ENCODE results near the gene PPP1R14B. TPM values are rescaled to one million over a fixed set of nuclear protein-coding genes. Genes with fewer than 3 reads are reported as not detected.

PPP1R14B gene
- total and polyA plus RNA-seq, 2 of the 13 experiments (the other 11 are each of a cell fraction or from before 2014, with no cell fraction given), result 110 to 148 TPM

DNA sequence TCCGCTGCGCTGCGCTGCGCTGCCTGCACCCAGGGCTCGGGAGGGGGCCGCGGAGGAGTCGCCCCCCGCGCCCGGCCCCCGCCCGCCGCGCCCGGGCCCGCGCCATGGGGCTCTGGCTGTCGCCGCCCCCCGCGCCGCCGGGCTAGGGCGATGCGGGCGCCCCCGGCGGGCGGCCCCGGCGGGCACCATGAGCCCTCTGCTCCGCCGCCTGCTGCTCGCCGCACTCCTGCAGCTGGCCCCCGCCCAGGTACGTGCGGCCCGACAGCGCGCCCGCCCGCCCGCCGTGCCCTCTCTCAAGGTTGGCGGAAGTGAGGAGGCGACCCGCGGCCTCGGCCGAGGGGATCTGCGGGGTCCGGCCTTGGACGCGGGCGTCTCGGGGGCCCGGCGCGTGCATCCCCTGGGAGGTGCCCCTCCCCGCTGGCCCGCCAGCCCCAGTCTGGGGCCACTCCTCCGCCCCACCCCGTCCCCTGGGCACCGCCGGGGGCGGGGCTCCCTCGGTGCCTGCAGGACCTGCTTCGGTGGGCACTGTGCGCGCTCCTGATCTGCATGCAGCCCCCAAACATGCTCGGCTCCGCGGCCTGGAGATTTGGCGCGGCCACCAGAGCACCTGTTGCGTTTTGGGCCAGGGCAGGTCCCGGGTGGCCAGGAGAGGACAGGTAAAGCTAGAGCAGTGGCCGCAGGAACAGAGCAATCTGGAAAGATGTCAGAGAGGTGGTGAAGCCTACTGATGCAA lies 11.9 kb downstream of the PPP1R14B start (continued):
- TF ChIP-seq, protein P1, sequence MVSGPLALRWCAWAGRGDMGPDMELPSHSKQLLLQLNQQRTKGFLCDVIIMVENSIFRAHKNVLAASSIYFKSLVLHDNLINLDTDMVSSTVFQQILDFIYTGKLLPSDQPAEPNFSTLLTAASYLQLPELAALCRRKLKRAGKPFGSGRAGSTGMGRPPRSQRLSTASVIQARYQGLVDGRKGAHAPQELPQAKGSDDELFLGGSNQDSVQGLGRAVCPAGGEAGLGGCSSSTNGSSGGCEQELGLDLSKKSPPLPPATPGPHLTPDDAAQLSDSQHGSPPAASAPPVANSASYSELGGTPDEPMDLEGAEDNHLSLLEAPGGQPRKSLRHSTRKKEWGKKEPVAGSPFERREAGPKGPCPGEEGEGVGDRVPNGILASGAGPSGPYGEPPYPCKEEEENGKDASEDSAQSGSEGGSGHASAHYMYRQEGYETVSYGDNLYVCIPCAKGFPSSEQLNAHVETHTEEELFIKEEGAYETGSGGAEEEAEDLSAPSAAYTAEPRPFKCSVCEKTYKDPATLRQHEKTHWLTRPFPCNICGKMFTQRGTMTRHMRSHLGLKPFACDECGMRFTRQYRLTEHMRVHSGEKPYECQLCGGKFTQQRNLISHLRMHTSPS (CRISPR knock-in tag; IDR thresholded peaks at IDR 0.05; ENCODE audit: low read depth), result peak; percentile 83
- no peak for TF ChIP-seq ZBTB21 (CRISPR knock-in tag; IDR thresholded peaks at IDR 0.05)
- no peak for TF ChIP-seq TCF7 (IDR thresholded peaks at IDR 0.05; ENCODE audit: low read depth)
- TF ChIP-seq TARDBP (CRISPR knock-in tag; IDR thresholded peaks at IDR 0.05), result no peak; the same call in 1 of the 2 replicates
- TF ChIP-seq, protein P2, sequence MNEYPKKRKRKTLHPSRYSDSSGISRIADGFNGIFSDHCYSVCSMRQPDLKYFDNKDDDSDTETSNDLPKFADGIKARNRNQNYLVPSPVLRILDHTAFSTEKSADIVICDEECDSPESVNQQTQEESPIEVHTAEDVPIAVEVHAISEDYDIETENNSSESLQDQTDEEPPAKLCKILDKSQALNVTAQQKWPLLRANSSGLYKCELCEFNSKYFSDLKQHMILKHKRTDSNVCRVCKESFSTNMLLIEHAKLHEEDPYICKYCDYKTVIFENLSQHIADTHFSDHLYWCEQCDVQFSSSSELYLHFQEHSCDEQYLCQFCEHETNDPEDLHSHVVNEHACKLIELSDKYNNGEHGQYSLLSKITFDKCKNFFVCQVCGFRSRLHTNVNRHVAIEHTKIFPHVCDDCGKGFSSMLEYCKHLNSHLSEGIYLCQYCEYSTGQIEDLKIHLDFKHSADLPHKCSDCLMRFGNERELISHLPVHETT (CRISPR knock-in tag; conservative IDR thresholded peaks at IDR 0.05), result peak; percentile 79; the same call in 1 of the 2 replicates
- TF ChIP-seq, protein P3, sequence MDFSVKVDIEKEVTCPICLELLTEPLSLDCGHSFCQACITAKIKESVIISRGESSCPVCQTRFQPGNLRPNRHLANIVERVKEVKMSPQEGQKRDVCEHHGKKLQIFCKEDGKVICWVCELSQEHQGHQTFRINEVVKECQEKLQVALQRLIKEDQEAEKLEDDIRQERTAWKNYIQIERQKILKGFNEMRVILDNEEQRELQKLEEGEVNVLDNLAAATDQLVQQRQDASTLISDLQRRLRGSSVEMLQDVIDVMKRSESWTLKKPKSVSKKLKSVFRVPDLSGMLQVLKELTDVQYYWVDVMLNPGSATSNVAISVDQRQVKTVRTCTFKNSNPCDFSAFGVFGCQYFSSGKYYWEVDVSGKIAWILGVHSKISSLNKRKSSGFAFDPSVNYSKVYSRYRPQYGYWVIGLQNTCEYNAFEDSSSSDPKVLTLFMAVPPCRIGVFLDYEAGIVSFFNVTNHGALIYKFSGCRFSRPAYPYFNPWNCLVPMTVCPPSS (IDR thresholded peaks at IDR 0.05), result no peak
- no peak for TF ChIP-seq SETDB1 (CRISPR knock-in tag; IDR thresholded peaks at IDR 0.05; ENCODE audit: borderline replicate concordance)
- TF ChIP-seq ZZZ3 (CRISPR knock-in tag; IDR thresholded peaks at IDR 0.05; ENCODE audit: borderline replicate concordance), result no peak
- no peak for TF ChIP-seq KDM5A (IDR thresholded peaks at IDR 0.05; ENCODE audit: borderline replicate concordance, low read length)
- TF ChIP-seq ZNF720 (CRISPR knock-in tag; IDR thresholded peaks at IDR 0.05), result no peak
- TF ChIP-seq ZNF225 (CRISPR knock-in tag; IDR thresholded peaks at IDR 0.05), result 0 out of 2 replicates have a peak, but pooled peaks have one; percentile 35
- no peak for TF ChIP-seq ZNF101 (CRISPR knock-in tag; IDR thresholded peaks at IDR 0.05; ENCODE audit: borderline replicate concordance, low read depth)
- TF ChIP-seq ZNF761 (CRISPR knock-in tag; conservative IDR thresholded peaks at IDR 0.05), result no peak
- TF ChIP-seq CENPBD1 (CRISPR knock-in tag; IDR thresholded peaks at IDR 0.05; ENCODE audit: borderline replicate concordance, low read depth), result no peak
- TF ChIP-seq ZNF354B (CRISPR knock-in tag; IDR thresholded peaks at IDR 0.05), result 0 out of 2 replicates have a peak, but pooled peaks have one; percentile 27
- no peak for TF ChIP-seq ATF5 (CRISPR knock-in tag; IDR thresholded peaks at IDR 0.05; ENCODE audit: low read depth)
- TF ChIP-seq ZFP36L2 (CRISPR knock-in tag; IDR thresholded peaks at IDR 0.05), result no peak
- TF ChIP-seq ZNF17 (CRISPR knock-in tag; IDR thresholded peaks at IDR 0.05), result no peak
- TF ChIP-seq HMGXB4 (CRISPR knock-in tag; IDR thresholded peaks at IDR 0.05; ENCODE audit: borderline replicate concordance in 1 of 2, low read depth in 1 of 2), result 0 out of 4 replicates have a peak, but pooled peaks of 1 of the 2 experiments have one; percentile 28
- no peak for TF ChIP-seq ZNF44 (CRISPR knock-in tag; IDR thresholded peaks at IDR 0.05)
- peak; percentile 55; the same call in 1 of the 2 replicates for TF ChIP-seq ERF (CRISPR knock-in tag; IDR thresholded peaks at IDR 0.05)
- TF ChIP-seq ZNF619 (CRISPR knock-in tag; IDR thresholded peaks at IDR 0.05), result no peak
- no peak for TF ChIP-seq KLF9 (CRISPR knock-in tag; IDR thresholded peaks at IDR 0.05; ENCODE audit: low read depth)

Measured in HepG2 (cell line).